KOPT-K1 (cell line): ENCODE results near the gene SERPINH1.

Experiments
- H3K27ac ChIP-seq: fragments of 200-600 bp; sonication (generic); 2 replicates; pipeline ENCODE4 v1.5.1; 2016; ENCODE audit warnings: antibody characterized with exemption, mild to moderate bottlenecking, low read depth, low read length; ENCODE audit not compliant: poor library complexity, severe bottlenecking
- H3K36me3 ChIP-seq: fragments of 200-600 bp; sonication (generic); 2 replicates; pipeline ENCODE4 v1.5.1; 2017; ENCODE audit warnings: antibody characterized with exemption, mild to moderate bottlenecking, low read length, moderate library complexity; ENCODE audit not compliant: insufficient read depth
- H3K9me3 ChIP-seq: fragments of 200-600 bp; sonication (generic); 2 replicates; pipeline ENCODE4 v1.5.1; 2017; ENCODE audit warnings: antibody characterized with exemption, low read length, mild to moderate bottlenecking; ENCODE audit not compliant: insufficient read depth, poor library complexity, severe bottlenecking

SERPINH1 gene

DNA sequence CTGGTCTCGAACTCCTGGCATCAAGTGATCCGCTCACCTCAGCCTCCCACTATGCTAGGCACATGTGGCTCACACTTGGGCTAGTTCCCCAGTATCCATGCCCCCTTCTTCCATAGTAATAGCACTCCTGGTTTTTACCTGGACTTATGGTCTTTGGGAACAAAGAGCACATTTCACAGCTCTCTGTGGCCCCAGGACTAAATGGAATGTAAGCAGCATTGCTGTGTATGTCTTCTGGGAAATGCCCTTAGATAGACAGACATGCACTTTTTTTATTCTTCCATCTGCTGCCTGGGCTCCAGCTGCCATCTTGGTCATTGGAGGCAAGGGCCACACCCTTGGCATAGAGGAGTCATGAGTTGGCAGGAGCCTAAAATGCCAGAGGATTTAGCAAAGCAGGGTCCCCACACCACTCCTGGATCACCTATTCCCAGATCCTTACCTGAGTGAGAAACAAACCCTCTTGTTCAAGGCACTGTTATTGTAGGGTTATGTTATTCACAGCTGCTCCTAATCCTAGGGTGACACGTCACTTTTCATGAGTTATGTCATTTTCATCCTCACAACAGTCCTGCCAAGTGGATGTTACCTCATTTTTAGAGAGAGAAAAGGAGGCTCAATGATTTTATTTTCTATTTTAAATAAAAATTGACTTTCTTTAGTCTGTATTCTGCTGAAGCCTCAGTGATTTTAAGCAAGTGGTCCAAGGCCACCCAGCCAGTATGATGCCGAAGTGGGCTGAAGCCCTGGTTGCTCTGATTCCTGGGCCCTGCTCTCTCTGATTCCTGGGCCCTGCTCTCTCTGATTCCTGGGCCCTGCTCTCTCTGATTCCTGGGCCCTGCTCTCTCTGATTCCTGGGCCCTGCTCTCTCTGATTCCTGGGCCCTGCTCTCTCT, 20.6 kb upstream of the SERPINH1 start:
- H3K9me3 ChIP-seq, result no peaks in the 10 kb centered on the region
- no peaks in the 10 kb centered on the region for H3K36me3 ChIP-seq
- no peak overlapping the region for H3K27ac ChIP-seq

DNA sequence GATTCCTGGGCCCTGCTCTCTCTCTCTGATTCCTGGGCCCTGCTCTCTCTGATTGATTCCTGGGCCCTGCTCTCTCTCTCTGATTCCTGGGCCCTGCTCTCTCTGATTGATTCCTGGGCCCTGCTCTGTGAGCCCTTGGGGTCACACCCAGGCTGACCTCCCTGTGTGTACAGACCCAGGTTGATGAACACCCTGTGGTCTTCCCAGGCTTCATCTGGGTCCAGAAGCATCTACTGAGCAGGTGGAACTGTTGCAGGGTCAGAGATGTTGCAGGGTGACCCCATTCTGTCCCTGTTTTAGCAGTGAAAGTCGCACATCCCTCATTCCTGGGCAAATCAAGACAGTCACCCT, 20.0 kb upstream of the SERPINH1 start:
- Histone ChIP-seq H3K27ac (no peak overlapping the region), H3K36me3 (no peaks in the 10 kb centered on the region), H3K9me3 (no peaks in the 10 kb centered on the region)

- H3K36me3 ChIP-seq, result no peaks in the 10 kb centered on the region
- H3K27ac ChIP-seq, result no peak overlapping the region
- H3K9me3 ChIP-seq, result peaks cover under 1% of the 10 kb centered on the region
Measured at GRCh38 chr11:75543806-75544205, 18.2 kb upstream of the SERPINH1 start.

DNA sequence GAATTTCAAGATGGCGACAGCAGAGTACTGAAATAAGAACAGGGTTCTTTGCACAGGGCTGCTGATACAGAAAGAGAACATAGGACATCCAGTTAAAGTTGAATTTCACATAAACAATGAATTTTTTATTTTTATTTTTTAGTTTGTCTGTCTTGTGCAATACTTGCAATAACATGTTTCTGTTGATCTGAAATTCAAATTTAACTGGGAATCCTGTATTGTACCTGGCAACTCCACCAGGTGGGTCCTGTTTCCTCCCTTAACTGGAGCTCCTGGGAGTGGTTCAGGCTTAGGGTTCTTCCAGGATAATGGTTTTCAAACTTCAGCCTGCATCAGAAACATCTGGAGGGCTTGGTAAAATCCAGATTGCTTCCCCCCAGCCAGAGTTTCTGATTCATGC, 14.9 kb upstream of the SERPINH1 start:
- Histone ChIP-seq H3K27ac (no peak overlapping the region), H3K9me3 (peaks cover 8% of the 10 kb centered on the region), H3K36me3 (no peaks in the 10 kb centered on the region)

DNA sequence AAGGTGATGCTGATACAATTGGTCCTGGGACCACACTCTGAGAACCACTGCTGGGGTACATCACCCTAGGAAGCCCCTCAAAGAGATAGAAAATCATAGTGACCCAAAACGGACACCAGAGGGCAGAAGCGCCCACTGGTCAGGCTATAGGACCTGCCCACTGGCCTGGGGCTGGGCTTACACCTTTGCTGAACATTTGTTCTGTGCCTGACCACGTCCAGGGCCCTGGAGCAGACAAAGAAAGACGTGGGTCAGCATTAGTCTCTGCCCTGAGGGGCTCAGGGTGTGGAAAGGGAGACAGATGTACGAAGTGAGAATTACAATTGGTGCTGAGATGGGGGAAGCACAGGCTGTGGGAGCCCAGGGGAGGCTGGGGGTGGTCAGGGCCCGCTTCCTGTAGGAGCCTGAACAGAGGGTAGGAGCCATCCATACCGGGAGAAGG, 14.4 kb upstream of the SERPINH1 start:
- H3K27ac ChIP-seq, result no peak overlapping the region

GRCh38 chr11:75548595-75549272, 13.3 kb upstream of the SERPINH1 start:
- Histone ChIP-seq H3K27ac (no peak overlapping the region), H3K9me3 (peaks cover 8% of the 10 kb centered on the region), H3K36me3 (no peaks in the 10 kb centered on the region)

More for the DNA sequence above, 14.4 kb upstream of the SERPINH1 start:
- Histone ChIP-seq H3K36me3 (no peaks in the 10 kb centered on the region), H3K9me3 (peaks cover 8% of the 10 kb centered on the region)

DNA sequence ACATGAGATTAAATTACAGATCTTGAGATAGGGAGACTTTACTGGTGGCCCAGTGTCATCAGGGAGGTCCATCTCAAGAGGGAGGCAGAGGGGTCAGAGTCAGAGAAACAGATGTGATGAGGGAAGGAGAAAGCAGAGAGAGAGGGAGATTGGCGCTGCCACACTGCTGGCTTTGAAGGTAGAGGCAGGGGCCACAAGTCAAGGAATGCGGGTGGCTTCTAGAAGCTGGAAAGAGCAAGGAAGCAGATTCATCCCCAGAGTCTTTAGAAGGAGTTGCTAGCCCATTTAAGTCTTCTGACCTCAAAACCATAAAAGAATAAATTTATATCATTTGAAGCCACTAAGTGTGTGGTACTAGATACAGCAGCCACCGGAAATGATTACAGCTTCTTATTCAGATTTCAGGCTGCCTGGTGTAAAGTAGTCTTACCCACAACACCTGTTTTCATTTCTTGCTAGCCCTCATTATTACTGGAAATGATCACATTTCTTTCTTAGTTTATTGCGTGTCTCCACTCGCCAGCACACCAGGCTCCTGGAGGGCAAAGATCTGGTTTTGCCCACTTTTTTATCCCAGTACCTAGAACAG, 12.6 kb upstream of the SERPINH1 start:
- Histone ChIP-seq H3K27ac (no peak overlapping the region), H3K9me3 (peaks cover 8% of the 10 kb centered on the region), H3K36me3 (no peaks in the 10 kb centered on the region)

- no peak overlapping the region for H3K27ac ChIP-seq
- H3K9me3 ChIP-seq, result peaks cover 8% of the 10 kb centered on the region
- no peaks in the 10 kb centered on the region for H3K36me3 ChIP-seq
Measured at GRCh38 chr11:75553182-75553581, 8.9 kb upstream of the SERPINH1 start.

- H3K36me3 ChIP-seq, result no peaks in the 10 kb centered on the region
- H3K9me3 ChIP-seq, result peaks cover 6% of the 10 kb centered on the region
- H3K27ac ChIP-seq, result no peak overlapping the region
Measured at GRCh38 chr11:75553889-75554257, 8.2 kb upstream of the SERPINH1 start.

DNA sequence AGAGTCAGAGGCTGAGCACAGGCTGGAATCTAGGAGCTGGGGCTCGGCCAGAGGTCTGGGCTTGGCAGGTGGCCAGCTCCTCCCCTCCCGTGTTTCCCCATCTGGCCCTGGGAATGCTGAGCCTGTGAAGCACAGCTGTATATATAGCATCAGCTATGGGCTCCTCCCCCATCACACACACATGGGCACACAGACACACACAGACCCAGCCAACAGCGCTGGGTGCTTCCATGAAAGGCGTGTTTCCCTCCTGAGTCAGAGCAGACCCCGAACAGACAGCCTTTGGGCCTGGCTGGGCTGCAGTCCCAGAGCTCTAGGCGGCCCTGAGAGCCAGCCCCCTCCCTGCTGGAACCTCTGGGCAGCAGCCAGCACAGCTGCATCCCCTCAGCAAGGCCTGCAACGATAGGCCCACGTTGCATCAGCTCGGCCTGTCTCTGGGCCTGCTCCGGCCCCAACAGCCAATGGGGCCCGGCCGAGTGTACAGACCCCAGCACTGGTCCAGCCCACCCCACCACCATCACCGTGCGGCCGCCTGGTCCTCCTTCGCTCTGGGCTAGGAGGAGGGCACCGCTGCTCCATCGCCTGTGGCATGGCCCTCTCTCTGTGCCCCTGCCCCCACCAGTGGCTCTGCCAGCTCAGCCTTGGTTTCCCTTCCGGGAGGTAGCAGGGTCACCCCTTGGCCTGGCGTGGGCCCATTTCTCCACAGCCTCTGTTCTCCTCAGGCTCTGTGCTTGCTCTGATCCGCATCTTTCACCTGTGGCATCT, 7.6 kb upstream of the SERPINH1 start:
- no peak overlapping the region for H3K27ac ChIP-seq
- peaks cover under 1% of the 10 kb centered on the region for H3K9me3 ChIP-seq
- H3K36me3 ChIP-seq, result no peaks in the 10 kb centered on the region

- no peaks in the 10 kb centered on the region for H3K36me3 ChIP-seq
- no peak overlapping the region for H3K27ac ChIP-seq
- H3K9me3 ChIP-seq, result no peaks in the 10 kb centered on the region
Measured at GRCh38 chr11:75555079-75555811, 6.8 kb upstream of the SERPINH1 start.

- no peaks in the 10 kb centered on the region for H3K36me3 ChIP-seq
- no peaks in the 10 kb centered on the region for H3K9me3 ChIP-seq
- no peak overlapping the region for H3K27ac ChIP-seq
Measured at GRCh38 chr11:75556275-75556674, 5.8 kb upstream of the SERPINH1 start.

- no peak overlapping the region for H3K27ac ChIP-seq
- H3K36me3 ChIP-seq, result no peaks in the 10 kb centered on the region
- no peaks in the 10 kb centered on the region for H3K9me3 ChIP-seq
Measured at GRCh38 chr11:75557666-75558494, 4.2 kb upstream of the SERPINH1 start.
